Keratinocyte (primary cell): Measurements from ENCODE around the gene DCTN1.

Source experiments
- EZH2 ChIP-seq: IDR thresholded peaks from one replicate; pipeline ENCODE4 v1.6.1; 2012; ENCODE audit warnings: inconsistent platforms, mild to moderate bottlenecking, low read length, moderate library complexity
- TF ChIP-seq, protein P1 (sequence below), 3 experiments: IDR thresholded peaks in 1 of 3; conservative IDR thresholded peaks in 1 of 3; optimal IDR thresholded peaks in 1 of 3; 2 replicates in 2 of 3; 3 replicates in 1 of 3; pipeline versions ENCODE3 to v1.5.1; 2011; ENCODE audit warnings: low read length in 3 of 3, mild to moderate bottlenecking in 3 of 3, moderate library complexity in 2 of 3, control low read depth in 1 of 3, inconsistent platforms in 1 of 3; ENCODE audit not compliant: insufficient read depth in 2 of 3; ENCODE audit errors: extremely low read depth in 1 of 3

DNA sequence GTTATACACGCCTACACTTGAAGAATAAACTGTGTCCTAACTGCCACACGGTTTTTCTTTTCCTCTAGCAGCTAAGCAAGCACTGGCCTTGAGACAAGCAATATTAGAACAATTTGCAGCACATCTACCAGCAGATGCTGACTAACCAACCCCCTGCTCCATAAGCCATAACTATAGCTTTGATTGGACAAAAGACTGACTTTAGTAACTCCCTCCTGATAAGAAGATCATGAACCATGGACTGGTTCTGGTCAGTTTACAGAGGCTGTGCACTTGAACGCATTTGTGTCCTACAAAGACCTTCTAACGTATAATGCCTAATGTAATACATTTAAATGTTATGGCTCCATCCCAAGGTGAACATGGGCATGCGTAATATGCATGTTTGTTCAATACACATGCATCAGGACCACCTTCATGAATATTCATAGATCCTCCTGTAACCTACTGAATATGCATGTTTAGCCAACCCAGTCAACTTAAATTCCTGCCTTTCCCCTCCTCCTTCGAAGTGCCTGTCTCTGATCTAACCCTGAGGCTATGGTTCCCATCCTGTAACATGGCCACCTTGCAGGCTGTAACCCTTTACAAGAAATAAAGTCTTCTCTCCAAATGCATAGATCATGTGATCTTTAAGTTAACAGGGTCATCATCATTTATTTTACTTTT lies 63.4 kb downstream of the DCTN1 start:
- TF ChIP-seq, protein P1, sequence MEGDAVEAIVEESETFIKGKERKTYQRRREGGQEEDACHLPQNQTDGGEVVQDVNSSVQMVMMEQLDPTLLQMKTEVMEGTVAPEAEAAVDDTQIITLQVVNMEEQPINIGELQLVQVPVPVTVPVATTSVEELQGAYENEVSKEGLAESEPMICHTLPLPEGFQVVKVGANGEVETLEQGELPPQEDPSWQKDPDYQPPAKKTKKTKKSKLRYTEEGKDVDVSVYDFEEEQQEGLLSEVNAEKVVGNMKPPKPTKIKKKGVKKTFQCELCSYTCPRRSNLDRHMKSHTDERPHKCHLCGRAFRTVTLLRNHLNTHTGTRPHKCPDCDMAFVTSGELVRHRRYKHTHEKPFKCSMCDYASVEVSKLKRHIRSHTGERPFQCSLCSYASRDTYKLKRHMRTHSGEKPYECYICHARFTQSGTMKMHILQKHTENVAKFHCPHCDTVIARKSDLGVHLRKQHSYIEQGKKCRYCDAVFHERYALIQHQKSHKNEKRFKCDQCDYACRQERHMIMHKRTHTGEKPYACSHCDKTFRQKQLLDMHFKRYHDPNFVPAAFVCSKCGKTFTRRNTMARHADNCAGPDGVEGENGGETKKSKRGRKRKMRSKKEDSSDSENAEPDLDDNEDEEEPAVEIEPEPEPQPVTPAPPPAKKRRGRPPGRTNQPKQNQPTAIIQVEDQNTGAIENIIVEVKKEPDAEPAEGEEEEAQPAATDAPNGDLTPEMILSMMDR (optimal IDR thresholded peaks at IDR 0.05 in 1 of 3, IDR thresholded peaks at IDR 0.05 in 1 of 3, conservative IDR thresholded peaks at IDR 0.05 in 1 of 3; ENCODE audit: extremely low read depth in 1 of 3, insufficient read depth in 2 of 3, low read length in 3 of 3), result no peak
- TF ChIP-seq EZH2, result no peak
